Measurements from ENCODE around the gene FEM1C.

DNA sequence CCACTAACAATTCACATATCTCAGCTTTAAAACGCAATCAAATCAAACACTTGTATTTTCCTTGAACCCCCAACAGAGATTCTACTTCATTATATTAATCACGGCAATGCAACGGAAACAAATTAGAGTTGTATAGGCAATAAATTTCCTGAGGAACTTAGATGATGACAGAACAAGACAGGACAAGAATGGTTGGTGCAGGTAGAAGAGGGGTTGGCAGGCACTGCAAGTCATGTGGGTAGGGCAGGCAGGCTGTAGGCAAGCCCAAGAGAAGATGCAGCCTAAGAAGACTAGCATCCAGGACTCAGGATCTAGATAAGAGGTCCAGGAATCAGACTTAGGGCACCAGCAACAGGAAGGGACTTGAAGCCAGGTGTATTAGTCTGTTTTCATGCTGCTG is 16.6 kb upstream of the FEM1C start:
- no peak for TF ChIP-seq EZH2phosphoT487 (IDR thresholded peaks at IDR 0.05; ENCODE audit: insufficient read depth, low read depth)
- no peak for TF ChIP-seq EZH2 (IDR thresholded peaks at IDR 0.05; ENCODE audit: insufficient read depth, poor library complexity, severe bottlenecking)

Data from GM23248 (cell line).